ENCODE measurements around the gene FBXW9.

Gene FBXW9

GRCh38 chr19:12705654-12706331 is 9.4 kb upstream of the FBXW9 start:
- TF ChIP-seq FOXM1 (IDR thresholded peaks at IDR 0.05; ENCODE audit: borderline replicate concordance, low read depth) (no peak), TEAD4 (IDR thresholded peaks at IDR 0.05) (no peak), EP300 (IDR thresholded peaks at IDR 0.05; ENCODE audit: borderline replicate concordance) (no peak), RAD21 (IDR thresholded peaks at IDR 0.05; ENCODE audit: low read depth) (no peak), CREB1 (IDR thresholded peaks at IDR 0.05; ENCODE audit: low read depth) (no peak), TAF1 (IDR thresholded peaks at IDR 0.05; ENCODE audit: low read depth) (no peak), EGR1 (IDR thresholded peaks at IDR 0.05) (no peak), NFIC (IDR thresholded peaks at IDR 0.05) (no peak)

- TF ChIP-seq NFIC (IDR thresholded peaks at IDR 0.05) = no peak
- no peak for TF ChIP-seq ZBTB7A (IDR thresholded peaks at IDR 0.05; ENCODE audit: low read depth)
- TF ChIP-seq EP300 (IDR thresholded peaks at IDR 0.05; ENCODE audit: borderline replicate concordance) = no peak
- no peak for TF ChIP-seq TEAD4 (IDR thresholded peaks at IDR 0.05)
- TF ChIP-seq FOXM1 (IDR thresholded peaks at IDR 0.05; ENCODE audit: borderline replicate concordance, low read depth) = no peak
- no peak for TF ChIP-seq TCF12 (IDR thresholded peaks at IDR 0.05; ENCODE audit: low read depth)
- no peak for TF ChIP-seq MAX (IDR thresholded peaks at IDR 0.05)
- no peak for TF ChIP-seq EGR1 (IDR thresholded peaks at IDR 0.05)
- no peak for TF ChIP-seq CEBPB (IDR thresholded peaks at IDR 0.05)
- no peak for TF ChIP-seq RAD21 (IDR thresholded peaks at IDR 0.05; ENCODE audit: low read depth)
- no peak for TF ChIP-seq REST (IDR thresholded peaks at IDR 0.05; ENCODE audit: low read depth)
- TF ChIP-seq CREB1 (IDR thresholded peaks at IDR 0.05; ENCODE audit: low read depth) = no peak
- no peak for TF ChIP-seq USF1 (IDR thresholded peaks at IDR 0.05)
- no peak for TF ChIP-seq TAF1 (IDR thresholded peaks at IDR 0.05; ENCODE audit: low read depth)
- TF ChIP-seq YY1 (IDR thresholded peaks at IDR 0.05; ENCODE audit: low read depth) = no peak
Measured at GRCh38 chr19:12705169-12705568, 8.7 kb upstream of the FBXW9 start.

- no peak for TF ChIP-seq EGR1 (IDR thresholded peaks at IDR 0.05)
- TF ChIP-seq EP300 (IDR thresholded peaks at IDR 0.05; ENCODE audit: borderline replicate concordance) = no peak
- no peak for TF ChIP-seq FOXM1 (IDR thresholded peaks at IDR 0.05; ENCODE audit: borderline replicate concordance, low read depth)
- TF ChIP-seq USF1 (IDR thresholded peaks at IDR 0.05) = no peak
- no peak for TF ChIP-seq TAF1 (IDR thresholded peaks at IDR 0.05; ENCODE audit: low read depth)
- no peak for TF ChIP-seq NFIC (IDR thresholded peaks at IDR 0.05)
- no peak for TF ChIP-seq TCF12 (IDR thresholded peaks at IDR 0.05; ENCODE audit: low read depth)
- TF ChIP-seq RAD21 (IDR thresholded peaks at IDR 0.05; ENCODE audit: low read depth) = no peak
- no peak for TF ChIP-seq CREB1 (IDR thresholded peaks at IDR 0.05; ENCODE audit: low read depth)
Measured at GRCh38 chr19:12703046-12703445, 6.6 kb upstream of the FBXW9 start.

- TF ChIP-seq RAD21 (IDR thresholded peaks at IDR 0.05; ENCODE audit: low read depth) = no peak
- no peak for TF ChIP-seq TAF1 (IDR thresholded peaks at IDR 0.05; ENCODE audit: low read depth)
- TF ChIP-seq EGR1 (IDR thresholded peaks at IDR 0.05) = no peak
- TF ChIP-seq TCF12 (IDR thresholded peaks at IDR 0.05; ENCODE audit: low read depth) = no peak
- no peak for TF ChIP-seq ZBTB7A (IDR thresholded peaks at IDR 0.05; ENCODE audit: low read depth)
- TF ChIP-seq REST (IDR thresholded peaks at IDR 0.05; ENCODE audit: low read depth) = no peak
- TF ChIP-seq TEAD4 (IDR thresholded peaks at IDR 0.05) = no peak
- TF ChIP-seq USF1 (IDR thresholded peaks at IDR 0.05) = no peak
- TF ChIP-seq MAX (IDR thresholded peaks at IDR 0.05) = no peak
- TF ChIP-seq YY1 (IDR thresholded peaks at IDR 0.05; ENCODE audit: low read depth) = no peak
- TF ChIP-seq NFIC (IDR thresholded peaks at IDR 0.05) = no peak
- TF ChIP-seq EP300 (IDR thresholded peaks at IDR 0.05; ENCODE audit: borderline replicate concordance) = no peak
- TF ChIP-seq CEBPB (IDR thresholded peaks at IDR 0.05) = no peak
- TF ChIP-seq FOXM1 (IDR thresholded peaks at IDR 0.05; ENCODE audit: borderline replicate concordance, low read depth) = no peak
- no peak for TF ChIP-seq CREB1 (IDR thresholded peaks at IDR 0.05; ENCODE audit: low read depth)
Measured at GRCh38 chr19:12701596-12702282, 5.3 kb upstream of the FBXW9 start.

- TF ChIP-seq EP300 (IDR thresholded peaks at IDR 0.05; ENCODE audit: borderline replicate concordance) (no peak), REST (IDR thresholded peaks at IDR 0.05; ENCODE audit: low read depth) (no peak), EGR1 (IDR thresholded peaks at IDR 0.05) (no peak), YY1 (IDR thresholded peaks at IDR 0.05; ENCODE audit: low read depth) (no peak), USF1 (IDR thresholded peaks at IDR 0.05) (no peak), MAX (IDR thresholded peaks at IDR 0.05) (no peak), TAF1 (IDR thresholded peaks at IDR 0.05; ENCODE audit: low read depth) (no peak), NFIC (IDR thresholded peaks at IDR 0.05) (no peak), TEAD4 (IDR thresholded peaks at IDR 0.05) (no peak), FOXM1 (IDR thresholded peaks at IDR 0.05; ENCODE audit: borderline replicate concordance, low read depth) (no peak), RAD21 (IDR thresholded peaks at IDR 0.05; ENCODE audit: low read depth) (no peak)
Measured at GRCh38 chr19:12698138-12698537, 1.7 kb upstream of the FBXW9 start.
